ENCODE measurements around the gene XRCC5.

- TF ChIP-seq POLR2A (IDR thresholded peaks at IDR 0.05) (no peak), CTCF (IDR thresholded peaks at IDR 0.05 in 4 of 5, conservative IDR thresholded peaks at IDR 0.05 in 1 of 5) (no peak)
Measured at GRCh38 chr2:216234106-216234505, 125.0 kb downstream of the XRCC5 start.
